ENCODE results near the gene C12orf56. TPM values are rescaled to one million over a fixed set of nuclear protein-coding genes. Genes with fewer than 3 reads are reported as not detected.
"Not testable (repeated sequence)": the region's sequence is repeated elsewhere in the genome, so short reads cannot be mapped to it uniquely, and the experiment has no call there.

The C12orf56 gene
- total RNA-seq, 2 experiments from 2014 or later: not detected

DNA sequence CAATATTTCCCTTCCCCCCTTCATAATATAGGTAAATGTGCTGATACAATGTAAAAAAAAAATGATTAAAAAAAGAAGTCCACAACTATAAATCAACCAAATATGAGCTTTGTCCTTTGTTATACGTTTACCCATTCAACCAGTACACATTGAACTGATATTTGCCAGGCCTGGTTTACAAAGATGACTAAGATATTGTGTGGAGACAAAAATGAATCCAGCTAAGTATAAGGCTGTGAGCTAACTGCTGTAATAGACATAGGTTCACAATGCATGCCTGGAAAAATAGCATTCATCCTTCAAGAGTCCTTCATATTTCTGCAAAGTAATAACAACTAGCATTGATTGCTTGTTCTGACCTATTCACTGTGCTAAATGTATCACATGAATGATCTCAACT, 6.9 kb downstream of the C12orf56 start:
- Mint-ChIP-seq H3K9me3 (peaks cover 19% of the 10 kb centered on the region), H3K27ac (no peak overlapping the region), H3K4me3 (no peak overlapping the region), H3K36me3 (ENCODE audit: low read depth) (peaks cover 6% of the 10 kb centered on the region), H3K27me3 (no peaks in the 10 kb centered on the region), H3K4me1 (peaks cover 33% of the 10 kb centered on the region)
- no peak for DNase-seq
- ChIA-PET CTCF (interaction anchor here (1.5 kb wide), 1 partner anchor 572 kb away, joined by 3 read pairs; no protein-coding TSS in a partner anchor), POLR2A (no interaction called here)

DNA sequence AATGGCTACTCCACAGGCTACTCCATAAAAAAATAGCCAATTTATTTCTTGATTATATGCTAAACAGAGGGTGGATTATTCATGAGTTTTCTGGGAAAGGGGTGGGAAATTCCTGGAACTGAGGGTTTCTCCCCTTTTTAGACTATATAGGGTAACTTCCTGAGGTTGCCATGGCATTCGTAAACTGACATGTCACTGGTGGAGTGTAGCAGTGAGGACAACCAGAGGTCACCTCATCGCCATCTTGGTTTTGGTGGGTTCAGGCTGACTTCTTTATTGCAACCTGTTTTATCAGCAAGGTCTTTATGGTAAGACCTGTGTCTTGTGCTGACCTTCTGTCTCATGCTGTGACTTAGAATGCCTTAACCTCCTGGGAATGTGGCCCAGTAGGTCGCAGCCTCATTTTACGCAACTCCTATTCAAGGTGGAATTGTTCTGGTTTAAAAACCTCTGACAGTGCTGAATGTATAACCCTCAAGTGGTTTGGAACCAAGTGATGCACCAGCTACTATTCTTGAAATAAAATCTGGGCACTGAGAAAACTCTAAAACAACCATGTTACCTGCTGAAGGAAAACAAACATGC, 27.7 kb downstream of the C12orf56 start:
- Mint-ChIP-seq H3K4me3 (no peak overlapping the region), H3K27me3 (no peaks in the 10 kb centered on the region), H3K9me3 (no peaks in the 10 kb centered on the region), H3K27ac (no peak overlapping the region), H3K36me3 (ENCODE audit: low read depth) (no peaks in the 10 kb centered on the region), H3K4me1 (no peaks in the 10 kb centered on the region)
- ChIA-PET CTCF (no interaction called here), POLR2A (no interaction called here)
- DNase-seq: no peak

DNA sequence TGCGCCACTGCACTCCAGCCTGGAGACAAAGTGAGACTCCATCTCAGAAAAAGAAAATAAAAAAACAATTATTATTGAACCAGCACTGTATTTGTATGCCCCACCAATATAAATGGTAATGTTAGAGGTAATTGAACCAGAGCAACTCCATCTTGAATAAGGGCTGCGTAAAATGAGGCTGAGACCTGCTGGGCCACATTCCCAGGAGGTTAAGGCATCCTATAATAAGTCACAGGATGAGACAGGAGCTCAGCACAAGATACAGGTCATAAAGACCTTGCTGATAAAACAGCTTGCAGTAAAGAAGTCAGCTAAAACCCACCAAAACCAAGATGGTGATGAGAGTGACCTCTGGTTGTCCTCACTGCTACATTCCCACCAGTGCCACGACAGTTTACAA, 29.4 kb downstream of the C12orf56 start:
- H3K36me3 Mint-ChIP-seq (ENCODE audit: low read depth); POLR2A ChIA-PET; H3K4me3 Mint-ChIP-seq; H3K27me3 Mint-ChIP-seq; DNase-seq; CTCF ChIA-PET; H3K27ac Mint-ChIP-seq; H3K9me3 Mint-ChIP-seq; H3K4me1 Mint-ChIP-seq: not testable (repeated sequence)

DNA sequence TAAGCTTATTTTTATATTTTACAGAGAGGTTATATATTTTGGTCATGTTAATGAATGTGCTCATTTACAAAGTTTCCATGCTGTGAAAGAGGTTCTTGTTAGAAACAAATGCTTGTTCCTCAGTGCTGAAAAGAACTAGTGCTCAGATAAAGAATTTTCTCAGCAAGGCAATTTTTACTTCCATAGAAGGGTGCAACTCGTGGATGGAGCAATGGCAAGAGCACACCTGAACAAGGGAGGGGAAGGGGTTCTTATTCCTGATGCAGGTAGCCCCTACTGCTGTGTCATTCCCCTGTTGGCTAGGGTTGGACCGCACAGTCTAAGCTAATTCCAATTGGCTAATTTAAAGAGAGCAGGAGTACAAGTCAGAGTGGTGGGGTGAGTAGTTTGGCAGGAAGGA, 34.3 kb downstream of the C12orf56 start:
- DNase-seq; H3K4me3 Mint-ChIP-seq; H3K4me1 Mint-ChIP-seq; H3K27me3 Mint-ChIP-seq; H3K9me3 Mint-ChIP-seq; POLR2A ChIA-PET; CTCF ChIA-PET; H3K27ac Mint-ChIP-seq; H3K36me3 Mint-ChIP-seq (ENCODE audit: low read depth): not testable (repeated sequence)

DNA sequence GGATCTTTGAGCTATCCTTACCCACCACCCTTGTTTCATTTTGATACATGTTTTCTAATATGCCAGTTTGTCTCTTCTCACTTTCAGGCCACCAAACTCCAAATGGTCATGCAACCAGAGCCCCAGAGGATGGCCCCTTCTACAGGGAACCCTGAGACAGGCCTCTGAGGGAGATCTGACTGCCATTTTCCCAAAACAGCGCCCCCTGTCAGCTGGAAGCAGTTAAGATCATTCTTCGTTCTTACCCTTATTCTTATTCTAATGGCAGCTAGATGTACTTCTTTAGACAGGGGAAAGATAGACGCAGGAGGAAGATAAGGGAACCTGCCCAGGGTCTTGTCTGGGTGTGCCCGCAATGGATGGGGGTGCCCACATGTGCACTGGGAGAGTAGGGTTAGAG, 38.4 kb downstream of the C12orf56 start:
- Mint-ChIP-seq H3K9me3 (peaks cover 11% of the 10 kb centered on the region), H3K27ac (no peak overlapping the region), H3K4me1 (no peaks in the 10 kb centered on the region), H3K4me3 (no peak overlapping the region), H3K36me3 (ENCODE audit: low read depth) (no peaks in the 10 kb centered on the region), H3K27me3 (peaks cover 2% of the 10 kb centered on the region)
- ChIA-PET CTCF (no interaction called here), POLR2A (no interaction called here)
- no peak for DNase-seq

DNA sequence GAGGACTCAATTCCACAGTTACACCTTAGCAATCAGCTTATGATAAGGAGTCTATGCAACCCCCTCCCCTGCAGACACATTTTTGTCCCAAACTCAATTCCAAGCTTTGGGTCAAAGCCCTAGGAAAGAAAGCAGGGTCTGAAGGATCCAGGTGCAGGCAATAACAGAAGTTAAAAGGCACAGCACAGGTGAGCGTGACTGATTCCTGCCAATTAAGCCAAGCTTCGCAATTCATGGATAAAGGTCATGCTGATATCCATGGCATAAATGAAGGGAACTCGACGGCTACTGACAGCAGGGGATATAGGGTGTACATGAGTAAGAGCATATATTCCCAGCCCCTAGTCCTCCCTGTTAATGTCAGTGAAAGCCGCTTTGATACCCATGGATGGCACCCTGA, 39.3 kb downstream of the C12orf56 start:
- no peaks in the 10 kb centered on the region for H3K36me3 Mint-ChIP-seq (ENCODE audit: low read depth)
- peaks cover 2% of the 10 kb centered on the region for H3K27me3 Mint-ChIP-seq
- no peak for DNase-seq
- no peaks in the 10 kb centered on the region for H3K4me1 Mint-ChIP-seq
- peaks cover 6% of the 10 kb centered on the region for H3K9me3 Mint-ChIP-seq
- ChIA-PET POLR2A (no interaction called here), CTCF (interaction anchor here (0.9 kb wide), 1 partner anchor 25 kb away, joined by 4 read pairs; no protein-coding TSS in a partner anchor)
- no peak overlapping the region for H3K4me3 Mint-ChIP-seq
- no peak overlapping the region for H3K27ac Mint-ChIP-seq

DNA sequence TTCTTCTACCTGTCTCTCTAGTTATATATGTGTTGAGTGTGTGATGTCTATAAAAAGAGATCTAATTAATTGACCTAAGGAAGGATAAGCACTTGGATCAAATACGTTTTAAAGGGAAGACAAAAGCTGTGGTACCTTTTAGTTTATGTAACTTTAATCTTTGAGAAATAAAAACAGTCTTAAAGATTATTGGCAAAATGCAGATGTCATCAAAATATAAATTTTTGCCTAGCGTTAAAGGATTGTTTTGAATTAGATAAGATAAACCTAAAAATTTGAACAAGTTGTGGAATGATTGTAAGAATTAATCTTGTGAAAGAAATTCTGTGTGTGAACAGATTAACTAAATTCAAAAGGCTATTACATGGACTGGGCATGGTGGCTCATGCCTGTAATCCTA, 42.9 kb downstream of the C12orf56 start:
- CTCF ChIA-PET: no interaction called here
- POLR2A ChIA-PET: no interaction called here
- DNase-seq: no peak
- Mint-ChIP-seq H3K27me3 (peaks cover 2% of the 10 kb centered on the region), H3K9me3 (peaks cover 9% of the 10 kb centered on the region), H3K36me3 (ENCODE audit: low read depth) (no peaks in the 10 kb centered on the region), H3K27ac (no peak overlapping the region), H3K4me3 (no peak overlapping the region), H3K4me1 (no peaks in the 10 kb centered on the region)

DNA sequence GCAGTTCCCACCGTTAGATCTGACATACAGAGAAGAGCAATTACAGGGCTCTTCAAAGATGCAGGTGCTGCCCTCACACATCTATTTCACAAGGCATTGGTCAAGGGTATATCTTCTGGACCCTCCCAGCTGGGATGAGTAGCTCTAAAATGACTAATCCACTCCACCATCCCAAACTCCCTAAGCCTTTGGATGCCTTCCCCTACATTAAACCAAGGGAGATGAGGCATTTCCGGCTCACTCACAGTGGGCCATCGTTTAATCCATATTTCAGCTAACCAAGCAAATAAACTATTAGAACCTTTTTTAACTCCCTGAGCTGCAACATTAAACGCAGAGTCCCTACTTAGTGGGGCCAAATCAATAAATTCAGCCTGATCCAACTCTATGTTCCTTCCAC, 45.9 kb downstream of the C12orf56 start:
- DNase-seq; H3K4me3 Mint-ChIP-seq; H3K4me1 Mint-ChIP-seq; H3K36me3 Mint-ChIP-seq (ENCODE audit: low read depth); H3K27me3 Mint-ChIP-seq; POLR2A ChIA-PET; CTCF ChIA-PET; H3K9me3 Mint-ChIP-seq; H3K27ac Mint-ChIP-seq: not testable (repeated sequence)

DNA sequence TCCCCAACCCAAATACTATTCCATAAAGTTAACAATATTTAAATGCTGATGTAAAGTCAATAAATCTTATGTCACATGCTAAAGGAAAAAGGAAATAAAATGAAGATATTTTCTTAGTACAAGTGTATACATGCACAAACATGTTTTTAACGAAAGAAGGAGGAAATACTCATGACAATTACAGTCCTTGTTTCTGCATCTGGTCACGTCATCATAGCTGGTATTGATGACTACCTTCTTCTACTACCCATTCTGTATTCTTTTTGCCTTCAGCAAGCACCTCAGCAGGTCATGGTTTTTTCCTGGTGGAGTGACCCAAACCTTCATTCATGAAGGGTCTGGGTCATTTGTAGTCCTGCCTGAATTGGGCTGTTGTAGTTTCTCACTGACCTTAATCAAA, 50.0 kb downstream of the C12orf56 start:
- H3K27ac Mint-ChIP-seq; H3K27me3 Mint-ChIP-seq; POLR2A ChIA-PET; H3K4me1 Mint-ChIP-seq; H3K4me3 Mint-ChIP-seq; CTCF ChIA-PET; DNase-seq; H3K36me3 Mint-ChIP-seq (ENCODE audit: low read depth): not testable (repeated sequence)
- peaks cover 11% of the 10 kb centered on the region for H3K9me3 Mint-ChIP-seq

DNA sequence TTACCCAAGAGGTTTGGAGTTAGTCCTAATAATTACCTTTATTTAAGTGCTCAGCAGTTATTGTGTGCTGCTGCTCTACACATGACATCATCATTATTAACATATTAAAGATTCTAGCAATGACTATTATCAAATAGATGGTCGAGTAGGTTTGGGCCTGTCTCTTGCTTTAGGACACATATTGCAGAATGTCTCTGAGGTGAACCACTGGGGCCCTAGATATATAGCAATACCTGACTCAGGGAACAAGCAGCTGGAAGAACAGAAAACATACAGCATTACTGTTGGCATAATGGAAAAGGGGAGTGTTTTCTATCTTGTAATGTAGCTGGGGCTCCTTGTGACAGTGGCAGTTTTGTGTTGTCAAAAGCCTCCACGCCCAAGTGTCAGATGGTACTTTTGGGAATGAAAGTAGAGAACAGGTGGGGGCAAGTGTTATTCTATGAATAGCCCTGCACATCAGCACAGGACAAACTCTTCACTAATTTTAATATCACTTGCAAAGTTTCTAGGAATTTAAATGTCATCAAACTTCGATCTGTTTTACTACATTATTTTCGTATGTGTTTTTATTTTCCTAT, 54.6 kb downstream of the C12orf56 start:
- CTCF ChIA-PET: no interaction called here

DNA sequence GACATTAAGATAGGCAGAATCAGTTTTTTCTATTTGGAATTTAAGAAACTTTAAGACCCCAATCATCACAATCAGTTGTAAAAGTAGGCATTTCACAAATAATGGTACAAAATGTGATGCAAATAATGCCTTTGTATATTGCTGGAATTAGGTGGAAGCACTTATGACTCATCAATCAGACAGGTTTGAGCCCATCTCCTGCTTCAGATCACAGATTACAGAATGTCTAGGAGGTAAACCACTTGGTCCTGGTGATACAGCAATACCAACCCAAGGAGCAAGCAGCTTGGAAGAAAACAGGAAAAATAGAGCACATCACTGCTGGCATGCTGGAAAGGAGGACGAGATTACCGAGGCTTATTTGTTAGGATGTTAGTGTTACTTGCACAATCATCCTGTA, 57.6 kb downstream of the C12orf56 start:
- no peaks in the 10 kb centered on the region for H3K36me3 Mint-ChIP-seq (ENCODE audit: low read depth)
- POLR2A ChIA-PET: no interaction called here
- H3K27ac Mint-ChIP-seq: no peak overlapping the region
- no peaks in the 10 kb centered on the region for H3K27me3 Mint-ChIP-seq
- no peak overlapping the region for H3K4me3 Mint-ChIP-seq
- peaks cover 3% of the 10 kb centered on the region for H3K4me1 Mint-ChIP-seq
- DNase-seq: no peak
- no peaks in the 10 kb centered on the region for H3K9me3 Mint-ChIP-seq
- CTCF ChIA-PET: no interaction called here

More for the DNA sequence above, 54.6 kb downstream of the C12orf56 start:
- Mint-ChIP-seq H3K4me3 (no peak overlapping the region), H3K36me3 (ENCODE audit: low read depth) (no peaks in the 10 kb centered on the region), H3K9me3 (peaks cover 5% of the 10 kb centered on the region), H3K4me1 (peaks cover 3% of the 10 kb centered on the region), H3K27me3 (no peaks in the 10 kb centered on the region), H3K27ac (no peak overlapping the region)
- POLR2A ChIA-PET: no interaction called here
- no peak for DNase-seq

DNA sequence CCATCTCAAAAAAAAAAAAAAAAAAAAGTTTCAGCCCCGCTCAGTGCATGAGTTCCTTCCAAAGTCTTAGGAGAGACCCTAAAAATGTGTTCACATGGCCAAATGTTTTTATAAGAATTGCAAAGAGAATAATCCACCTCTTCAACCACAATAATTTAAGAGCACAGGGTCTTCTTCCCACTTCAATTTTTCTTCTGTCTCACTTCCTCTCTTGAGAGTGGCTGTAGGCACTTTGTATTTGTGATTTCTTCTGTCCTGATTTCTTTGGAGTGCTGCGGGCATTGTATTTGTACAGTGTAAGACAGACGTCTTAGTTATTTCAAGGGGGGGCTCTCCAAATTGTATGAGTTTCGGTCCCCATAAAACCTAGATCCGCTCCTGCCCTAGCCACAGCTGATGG, 58.3 kb downstream of the C12orf56 start:
- no peak overlapping the region for H3K27ac Mint-ChIP-seq
- CTCF ChIA-PET: no interaction called here
- no peak overlapping the region for H3K4me3 Mint-ChIP-seq
- H3K36me3 Mint-ChIP-seq (ENCODE audit: low read depth): no peaks in the 10 kb centered on the region
- H3K9me3 Mint-ChIP-seq: no peaks in the 10 kb centered on the region
- H3K4me1 Mint-ChIP-seq: peaks cover 3% of the 10 kb centered on the region
- POLR2A ChIA-PET: no interaction called here
- H3K27me3 Mint-ChIP-seq: no peaks in the 10 kb centered on the region
- no peak for DNase-seq

DNA sequence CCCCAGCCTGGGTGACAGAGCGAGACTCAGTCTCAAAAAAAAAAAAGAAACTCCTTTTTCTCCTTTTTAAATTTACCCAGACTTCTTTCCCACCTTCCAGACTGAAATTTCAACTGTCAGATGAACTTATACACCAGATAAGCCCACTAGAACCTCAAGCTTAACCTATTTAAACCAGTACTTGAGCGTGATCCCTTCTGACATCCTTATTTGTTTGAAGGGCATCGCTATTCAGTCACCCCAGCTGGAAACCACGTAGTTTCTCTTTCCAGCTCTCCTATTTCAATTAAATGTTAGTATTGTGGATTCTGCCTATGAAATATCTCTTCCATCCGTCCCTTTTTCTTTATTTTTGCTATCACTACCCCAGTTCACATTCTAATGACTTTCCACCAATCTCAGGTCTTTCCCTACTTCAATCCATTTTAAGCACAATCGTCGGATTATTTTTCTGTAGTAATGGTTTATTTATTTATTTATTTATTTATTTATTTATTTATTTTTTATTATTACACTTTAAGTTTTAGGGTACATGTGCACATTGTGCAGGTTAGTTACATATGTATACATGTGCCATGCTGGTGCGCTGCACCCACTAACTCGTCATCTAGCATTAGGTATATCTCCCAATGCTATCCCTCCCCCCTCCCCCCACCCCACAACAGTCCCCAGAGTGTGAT, 61.4 kb downstream of the C12orf56 start:
- DNase-seq; POLR2A ChIA-PET; H3K36me3 Mint-ChIP-seq (ENCODE audit: low read depth); H3K4me1 Mint-ChIP-seq; H3K9me3 Mint-ChIP-seq; H3K4me3 Mint-ChIP-seq; CTCF ChIA-PET; H3K27ac Mint-ChIP-seq; H3K27me3 Mint-ChIP-seq: not testable (repeated sequence)

DNA sequence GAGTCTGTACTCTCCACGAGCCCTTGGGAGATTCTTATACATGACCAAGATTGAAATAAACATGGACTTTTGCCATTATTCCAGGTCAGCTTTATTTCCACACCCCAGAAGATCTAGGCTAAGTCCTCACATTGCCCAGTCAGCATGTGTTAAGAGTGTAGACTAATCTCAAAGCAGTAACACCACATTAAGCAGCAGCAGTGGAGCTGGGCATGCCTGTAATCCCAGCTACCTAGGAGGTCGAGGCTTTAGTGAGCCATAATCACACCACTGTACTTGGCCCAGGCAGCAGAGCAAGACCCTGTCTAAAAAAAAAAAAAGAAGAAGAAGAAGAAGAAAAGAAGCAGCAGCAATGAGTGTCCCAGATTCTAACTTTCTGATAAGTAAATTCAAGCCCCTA, 65.5 kb downstream of the C12orf56 start:
- POLR2A ChIA-PET: no interaction called here
- Mint-ChIP-seq H3K27ac (no peak overlapping the region), H3K4me3 (no peak overlapping the region), H3K27me3 (no peaks in the 10 kb centered on the region), H3K4me1 (no peaks in the 10 kb centered on the region), H3K9me3 (no peaks in the 10 kb centered on the region), H3K36me3 (ENCODE audit: low read depth) (no peaks in the 10 kb centered on the region)
- CTCF ChIA-PET: interaction anchor here (1.0 kb wide), 1 partner anchor 565 kb away, joined by 3 read pairs; no protein-coding TSS in a partner anchor
- DNase-seq: no peak
